Measurements from ENCODE around the gene HSD17B3.

DNA sequence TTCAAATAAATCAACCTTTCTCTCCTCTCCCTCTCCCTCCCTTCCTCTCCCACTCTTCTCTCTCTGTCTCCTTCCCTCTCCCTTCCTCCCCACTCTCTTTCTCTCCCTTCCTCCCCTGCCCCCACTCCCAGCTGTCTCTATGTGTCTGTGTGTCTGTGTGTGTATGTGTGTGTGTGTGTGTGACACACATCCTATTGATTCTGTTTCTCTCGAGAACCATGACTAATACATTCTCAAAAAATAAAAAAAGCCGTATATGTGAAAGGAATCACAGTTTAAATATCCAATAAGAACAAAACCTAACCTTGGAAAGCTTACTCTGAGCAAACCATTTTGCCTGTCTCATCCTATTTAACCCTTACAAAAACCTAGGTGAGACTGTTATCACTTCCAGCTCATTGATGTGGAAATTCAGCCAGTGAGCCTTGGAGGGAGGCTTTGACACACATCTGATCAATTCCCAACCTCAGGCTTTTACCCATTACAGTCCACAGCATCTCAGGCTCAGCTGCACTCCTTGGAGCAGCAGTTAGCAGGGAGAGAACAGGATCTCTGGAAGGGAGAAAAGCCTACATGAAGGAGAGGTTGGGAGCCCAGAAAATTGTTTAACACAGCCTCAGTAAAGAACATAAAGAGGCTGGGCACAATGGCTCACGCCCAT, 8.3 kb downstream of the HSD17B3 start:
- no peak for TF ChIP-seq CTCF (IDR thresholded peaks at IDR 0.05; ENCODE audit: low read length)
- no peak for TF ChIP-seq EZH2 (IDR thresholded peaks at IDR 0.05; ENCODE audit: borderline replicate concordance, low read length)
